HG02642 (cell line): Measurements from ENCODE around the gene PIM1.

Experiments
- ATAC-seq: cut with Tn5 transposase; IDR thresholded peaks from one replicate; pipeline ENCODE4 v1.9.1; 2021; ENCODE audit warnings: mild to moderate bottlenecking; ENCODE audit not compliant: unreplicated experiment, poor library complexity

PIM1 gene

GRCh38 chr6:37212268-37212667 lies 42.3 kb downstream of the PIM1 start:
- ATAC-seq = no peak

GRCh38 chr6:37218061-37218460 lies 48.1 kb downstream of the PIM1 start:
- ATAC-seq = no peak

GRCh38 chr6:37218511-37218910 lies 48.6 kb downstream of the PIM1 start:
- ATAC-seq = no peak

- no peak for ATAC-seq
These were observed 51.7 kb downstream of the PIM1 start for GRCh38 chr6:37221585-37222124.

- ATAC-seq = peak; percentile 91
These were observed 52.4 kb downstream of the PIM1 start for GRCh38 chr6:37222125-37222967.

- ATAC-seq = no peak
These were observed 53.0 kb downstream of the PIM1 start for GRCh38 chr6:37222992-37223391.
